GM12891 (cell line): ENCODE data around the gene FYTTD1.

Experiments used
- POLR2A ChIP-seq: IDR thresholded peaks from 2 replicates; pipeline ENCODE4 v1.6.1; 2011; ENCODE audit warnings: low read depth, low read length, control low read depth
- POLR2AphosphoS5 ChIP-seq: IDR thresholded peaks from 2 replicates; pipeline ENCODE4 v1.6.1; 2011; ENCODE audit warnings: low read depth, low read length, control low read depth
- POU2F2 ChIP-seq: IDR thresholded peaks from 2 replicates; pipeline ENCODE4 v1.6.1; 2011; ENCODE audit warnings: low read depth, mild to moderate bottlenecking, control low read depth, low read length, moderate library complexity
- SPI1 ChIP-seq: IDR thresholded peaks from 2 replicates; pipeline ENCODE4 v1.6.1; 2011; ENCODE audit warnings: low read depth, low read length, control low read depth

- no peak for TF ChIP-seq POLR2AphosphoS5
- TF ChIP-seq POLR2A: no peak
- TF ChIP-seq SPI1: no peak
- no peak for TF ChIP-seq POU2F2
These were observed 61.2 kb downstream of the FYTTD1 start for GRCh38 chr3:197810901-197811300.
